ENCODE data around the gene KLK3. TPM values are rescaled to one million over a fixed set of nuclear protein-coding genes. Genes with fewer than 3 reads are reported as not detected.
"Not testable (repeated sequence)": the region's sequence is repeated elsewhere in the genome, so short reads cannot be mapped to it uniquely, and the experiment has no call there.

KLK3 gene
- not detected in 2 replicates for total RNA-seq
- long read RNA-seq, partial matches to known transcripts, result 0 of 1 reads
- long read RNA-seq, other reads (novel, unspliced or antisense), result 1 of 1 reads

- no peak within 1 kb of the TSS for H3K4me3 Mint-ChIP-seq (ENCODE audit: low read depth)
- peaks cover 63% of the 10 kb centered on the region for H3K27me3 Mint-ChIP-seq
- no peak for TF ChIP-seq CTCF (IDR thresholded peaks at IDR 0.05; ENCODE audit: unreplicated experiment)
- H3K4me1 Mint-ChIP-seq (ENCODE audit: low read depth), result peaks cover 6% of the 10 kb centered on the region
- DNase-seq (ENCODE audit: low spot score, unreplicated experiment), result no peak
- H3K27ac Mint-ChIP-seq, result peak within 1 kb of the TSS; percentile 2
- no peaks in the 10 kb centered on the region for H3K36me3 Mint-ChIP-seq (ENCODE audit: insufficient read depth)
- H3K9me3 Mint-ChIP-seq (ENCODE audit: low read depth), result no peaks in the 10 kb centered on the region
These were observed at the start of gene KLK3 for GRCh38 chr19:50854636-50855410. Gene KLK3, plus strand, starts transcription at chr19:50854915. Its CDS starts 41 bp downstream, at chr19:50854956.

DNA sequence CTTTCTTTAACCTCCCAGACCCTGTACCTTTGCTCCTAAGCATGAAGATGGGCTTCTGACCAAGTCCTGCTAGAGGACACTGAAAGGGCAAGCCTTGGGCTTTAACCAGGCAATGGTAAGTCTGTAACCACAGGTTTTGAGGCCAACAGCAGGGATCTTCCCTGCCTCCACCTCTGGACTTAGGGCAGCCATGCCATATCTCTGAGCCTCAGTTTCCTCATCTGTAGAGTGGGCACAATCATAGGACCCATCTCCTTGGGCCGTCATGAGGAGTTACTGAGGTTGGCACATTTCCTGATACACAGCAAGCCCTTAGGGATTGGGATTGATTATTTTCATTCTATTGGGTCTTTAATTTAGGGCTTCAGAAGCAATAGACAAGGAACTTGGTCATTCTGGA is 45.9 kb upstream of the KLK3 start:
- Mint-ChIP-seq H3K27me3 (peaks cover 47% of the 10 kb centered on the region), H3K4me3 (ENCODE audit: low read depth) (no peak overlapping the region), H3K9me3 (ENCODE audit: low read depth) (peaks cover 4% of the 10 kb centered on the region), H3K36me3 (ENCODE audit: insufficient read depth) (no peaks in the 10 kb centered on the region), H3K4me1 (ENCODE audit: low read depth) (peaks cover 3% of the 10 kb centered on the region), H3K27ac (no peak overlapping the region)
- no peak for TF ChIP-seq CTCF (IDR thresholded peaks at IDR 0.05; ENCODE audit: unreplicated experiment)
- DNase-seq (ENCODE audit: low spot score, unreplicated experiment), result no peak

DNA sequence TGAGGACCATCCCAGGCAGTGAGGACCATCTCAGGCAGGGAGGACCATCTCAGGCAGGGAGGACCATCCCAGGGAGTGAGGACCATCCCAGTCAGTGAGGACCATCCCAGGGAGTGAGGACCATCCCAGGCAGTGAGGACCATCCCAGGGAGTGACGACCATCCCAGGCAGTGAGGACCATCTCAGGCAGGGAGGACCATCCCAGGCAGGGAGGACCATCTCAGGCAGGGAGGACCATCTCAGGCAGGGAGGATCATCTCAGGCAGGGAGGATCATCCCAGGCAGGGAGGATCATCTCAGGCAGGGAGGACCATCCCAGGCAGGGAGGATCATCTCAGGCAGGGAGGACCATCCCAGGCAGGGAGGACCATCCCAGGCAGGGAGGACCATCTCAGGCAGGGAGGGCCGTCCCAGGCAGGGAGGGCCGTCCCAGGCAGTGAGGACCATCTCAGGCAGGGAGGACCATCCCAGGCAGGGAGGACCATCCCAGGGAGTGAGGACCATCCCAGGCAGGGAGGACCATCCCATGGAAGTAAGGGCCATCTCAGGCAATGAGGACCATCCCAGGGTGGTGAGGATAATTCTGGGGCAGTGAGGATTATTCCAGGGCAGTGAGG is 43.0 kb upstream of the KLK3 start:
- not testable (repeated sequence) for H3K27ac Mint-ChIP-seq; H3K4me1 Mint-ChIP-seq (ENCODE audit: low read depth); DNase-seq (ENCODE audit: low spot score, unreplicated experiment); H3K4me3 Mint-ChIP-seq (ENCODE audit: low read depth); H3K9me3 Mint-ChIP-seq (ENCODE audit: low read depth); H3K36me3 Mint-ChIP-seq (ENCODE audit: insufficient read depth)
- H3K27me3 Mint-ChIP-seq, result peaks cover 73% of the 10 kb centered on the region

DNA sequence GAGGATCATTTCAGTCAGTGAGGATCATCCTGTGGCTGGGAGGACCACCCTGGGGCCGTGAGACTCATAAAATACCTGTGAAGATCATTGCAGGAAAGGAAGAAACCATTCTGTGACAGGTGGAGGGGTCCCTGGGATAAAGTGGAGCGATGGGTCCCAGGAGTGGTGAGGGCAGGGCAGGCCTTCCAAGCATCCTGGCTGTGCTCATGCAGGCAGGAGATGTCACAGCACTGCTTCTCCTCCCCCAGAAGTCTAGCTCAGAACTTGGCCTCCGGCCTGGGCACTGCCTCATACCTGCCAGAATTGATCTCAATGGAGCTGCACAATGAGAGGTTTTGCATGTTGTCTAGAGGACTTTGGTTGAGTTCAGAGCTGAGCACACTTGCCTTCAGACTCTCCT is 42.2 kb upstream of the KLK3 start:
- no peak for TF ChIP-seq CTCF (IDR thresholded peaks at IDR 0.05; ENCODE audit: unreplicated experiment)
- DNase-seq (ENCODE audit: low spot score, unreplicated experiment), result no peak
- Mint-ChIP-seq H3K27me3 (peaks cover 78% of the 10 kb centered on the region), H3K4me1 (ENCODE audit: low read depth) (no peaks in the 10 kb centered on the region), H3K27ac (no peak overlapping the region), H3K4me3 (ENCODE audit: low read depth) (no peak overlapping the region), H3K36me3 (ENCODE audit: insufficient read depth) (no peaks in the 10 kb centered on the region), H3K9me3 (ENCODE audit: low read depth) (peaks cover 4% of the 10 kb centered on the region)

DNA sequence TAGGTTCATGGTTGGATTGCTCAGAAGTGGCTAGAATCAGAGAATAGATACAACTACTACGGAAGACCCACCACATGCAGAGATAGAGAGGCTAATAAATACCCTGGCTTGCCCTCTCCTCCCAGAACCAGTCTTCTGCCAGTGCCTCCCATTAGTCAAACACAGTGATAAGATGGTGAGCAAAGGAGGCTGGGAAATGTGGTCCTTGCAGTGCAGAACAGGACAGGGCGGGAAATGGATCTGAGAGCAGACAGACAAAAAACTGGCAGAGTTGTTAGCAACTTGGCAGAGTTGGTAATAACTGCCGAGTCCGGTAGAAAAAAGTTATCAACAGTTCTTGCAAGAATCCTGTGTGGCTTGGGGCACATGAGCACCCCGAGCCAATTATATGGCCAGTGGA is 39.8 kb upstream of the KLK3 start:
- H3K27ac Mint-ChIP-seq, result no peak overlapping the region

More for the DNA sequence above, 39.8 kb upstream of the KLK3 start:
- TF ChIP-seq CTCF (IDR thresholded peaks at IDR 0.05; ENCODE audit: unreplicated experiment), result no peak
- Mint-ChIP-seq H3K4me1 (ENCODE audit: low read depth) (no peaks in the 10 kb centered on the region), H3K9me3 (ENCODE audit: low read depth) (peaks cover 4% of the 10 kb centered on the region), H3K4me3 (ENCODE audit: low read depth) (no peak overlapping the region), H3K27me3 (peaks cover 85% of the 10 kb centered on the region), H3K36me3 (ENCODE audit: insufficient read depth) (no peaks in the 10 kb centered on the region)
- DNase-seq (ENCODE audit: low spot score, unreplicated experiment), result no peak
